ENCODE data around the gene CBX7. TPM values are rescaled to one million over a fixed set of nuclear protein-coding genes. Genes with fewer than 3 reads are reported as not detected.

CBX7 gene
- total and polyA plus RNA-seq, 2 experiments from 2014 or later: 2.6 to 11.5 TPM

DNA sequence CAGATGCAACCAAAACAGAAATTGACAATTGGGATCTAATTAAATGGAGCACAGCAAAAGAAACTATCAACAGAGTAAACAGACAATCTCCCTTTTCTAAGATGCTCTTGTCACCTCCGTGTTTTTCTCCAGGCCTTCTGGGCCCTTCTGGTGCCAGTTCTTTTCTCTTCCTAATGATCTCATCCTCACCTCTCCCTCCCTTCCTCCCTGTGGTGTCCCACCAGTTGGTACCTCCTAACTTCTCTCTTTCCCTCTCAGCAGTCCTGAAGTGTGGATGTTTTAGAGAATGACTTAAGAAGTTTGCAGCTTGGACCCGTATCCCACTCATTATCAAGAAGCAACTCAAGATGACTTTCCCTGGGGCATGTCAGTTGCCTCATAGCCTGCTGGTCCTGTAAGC lies 49.0 kb downstream of the CBX7 start:
- no peaks in the 10 kb centered on the region for H3K9me3 Mint-ChIP-seq
- Histone ChIP-seq H3K4me1 (ENCODE audit: insufficient read depth) (peaks cover 6% of the 10 kb centered on the region; the same call in 1 of the 2 replicates), H3K9me2 (ENCODE audit: insufficient read depth) (no peaks in the 10 kb centered on the region), H2AFZ (no peak overlapping the region), H3K27ac (ENCODE audit: low read depth) (no peak overlapping the region), H3K27me3 (ENCODE audit: insufficient read depth) (no peaks in the 10 kb centered on the region), H3K4me2 (no peak overlapping the region), H3K4me3 (no peak overlapping the region), H3F3A (replicated peaks; ENCODE audit: low read depth) (no peaks in the 10 kb centered on the region), H3K36me3 (ENCODE audit: insufficient read depth) (no peaks in the 10 kb centered on the region), H3K79me2 (replicated peaks; ENCODE audit: insufficient read depth) (no peaks in the 10 kb centered on the region), H4K20me1 (replicated peaks; ENCODE audit: insufficient read depth) (no peaks in the 10 kb centered on the region)
- H3K27me3 Mint-ChIP-seq (ENCODE audit: insufficient read depth, low read depth, poor library complexity): peaks cover 6% of the 10 kb centered on the region
- no peak overlapping the region for H3K27ac Mint-ChIP-seq
- TF ChIP-seq, protein P1, sequence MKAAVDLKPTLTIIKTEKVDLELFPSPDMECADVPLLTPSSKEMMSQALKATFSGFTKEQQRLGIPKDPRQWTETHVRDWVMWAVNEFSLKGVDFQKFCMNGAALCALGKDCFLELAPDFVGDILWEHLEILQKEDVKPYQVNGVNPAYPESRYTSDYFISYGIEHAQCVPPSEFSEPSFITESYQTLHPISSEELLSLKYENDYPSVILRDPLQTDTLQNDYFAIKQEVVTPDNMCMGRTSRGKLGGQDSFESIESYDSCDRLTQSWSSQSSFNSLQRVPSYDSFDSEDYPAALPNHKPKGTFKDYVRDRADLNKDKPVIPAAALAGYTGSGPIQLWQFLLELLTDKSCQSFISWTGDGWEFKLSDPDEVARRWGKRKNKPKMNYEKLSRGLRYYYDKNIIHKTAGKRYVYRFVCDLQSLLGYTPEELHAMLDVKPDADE (IDR thresholded peaks at IDR 0.05): no peak
- no peak for TF ChIP-seq ZNF331 (CRISPR knock-in tag; IDR thresholded peaks at IDR 0.05; ENCODE audit: low read depth)
- TF ChIP-seq, protein P2, sequence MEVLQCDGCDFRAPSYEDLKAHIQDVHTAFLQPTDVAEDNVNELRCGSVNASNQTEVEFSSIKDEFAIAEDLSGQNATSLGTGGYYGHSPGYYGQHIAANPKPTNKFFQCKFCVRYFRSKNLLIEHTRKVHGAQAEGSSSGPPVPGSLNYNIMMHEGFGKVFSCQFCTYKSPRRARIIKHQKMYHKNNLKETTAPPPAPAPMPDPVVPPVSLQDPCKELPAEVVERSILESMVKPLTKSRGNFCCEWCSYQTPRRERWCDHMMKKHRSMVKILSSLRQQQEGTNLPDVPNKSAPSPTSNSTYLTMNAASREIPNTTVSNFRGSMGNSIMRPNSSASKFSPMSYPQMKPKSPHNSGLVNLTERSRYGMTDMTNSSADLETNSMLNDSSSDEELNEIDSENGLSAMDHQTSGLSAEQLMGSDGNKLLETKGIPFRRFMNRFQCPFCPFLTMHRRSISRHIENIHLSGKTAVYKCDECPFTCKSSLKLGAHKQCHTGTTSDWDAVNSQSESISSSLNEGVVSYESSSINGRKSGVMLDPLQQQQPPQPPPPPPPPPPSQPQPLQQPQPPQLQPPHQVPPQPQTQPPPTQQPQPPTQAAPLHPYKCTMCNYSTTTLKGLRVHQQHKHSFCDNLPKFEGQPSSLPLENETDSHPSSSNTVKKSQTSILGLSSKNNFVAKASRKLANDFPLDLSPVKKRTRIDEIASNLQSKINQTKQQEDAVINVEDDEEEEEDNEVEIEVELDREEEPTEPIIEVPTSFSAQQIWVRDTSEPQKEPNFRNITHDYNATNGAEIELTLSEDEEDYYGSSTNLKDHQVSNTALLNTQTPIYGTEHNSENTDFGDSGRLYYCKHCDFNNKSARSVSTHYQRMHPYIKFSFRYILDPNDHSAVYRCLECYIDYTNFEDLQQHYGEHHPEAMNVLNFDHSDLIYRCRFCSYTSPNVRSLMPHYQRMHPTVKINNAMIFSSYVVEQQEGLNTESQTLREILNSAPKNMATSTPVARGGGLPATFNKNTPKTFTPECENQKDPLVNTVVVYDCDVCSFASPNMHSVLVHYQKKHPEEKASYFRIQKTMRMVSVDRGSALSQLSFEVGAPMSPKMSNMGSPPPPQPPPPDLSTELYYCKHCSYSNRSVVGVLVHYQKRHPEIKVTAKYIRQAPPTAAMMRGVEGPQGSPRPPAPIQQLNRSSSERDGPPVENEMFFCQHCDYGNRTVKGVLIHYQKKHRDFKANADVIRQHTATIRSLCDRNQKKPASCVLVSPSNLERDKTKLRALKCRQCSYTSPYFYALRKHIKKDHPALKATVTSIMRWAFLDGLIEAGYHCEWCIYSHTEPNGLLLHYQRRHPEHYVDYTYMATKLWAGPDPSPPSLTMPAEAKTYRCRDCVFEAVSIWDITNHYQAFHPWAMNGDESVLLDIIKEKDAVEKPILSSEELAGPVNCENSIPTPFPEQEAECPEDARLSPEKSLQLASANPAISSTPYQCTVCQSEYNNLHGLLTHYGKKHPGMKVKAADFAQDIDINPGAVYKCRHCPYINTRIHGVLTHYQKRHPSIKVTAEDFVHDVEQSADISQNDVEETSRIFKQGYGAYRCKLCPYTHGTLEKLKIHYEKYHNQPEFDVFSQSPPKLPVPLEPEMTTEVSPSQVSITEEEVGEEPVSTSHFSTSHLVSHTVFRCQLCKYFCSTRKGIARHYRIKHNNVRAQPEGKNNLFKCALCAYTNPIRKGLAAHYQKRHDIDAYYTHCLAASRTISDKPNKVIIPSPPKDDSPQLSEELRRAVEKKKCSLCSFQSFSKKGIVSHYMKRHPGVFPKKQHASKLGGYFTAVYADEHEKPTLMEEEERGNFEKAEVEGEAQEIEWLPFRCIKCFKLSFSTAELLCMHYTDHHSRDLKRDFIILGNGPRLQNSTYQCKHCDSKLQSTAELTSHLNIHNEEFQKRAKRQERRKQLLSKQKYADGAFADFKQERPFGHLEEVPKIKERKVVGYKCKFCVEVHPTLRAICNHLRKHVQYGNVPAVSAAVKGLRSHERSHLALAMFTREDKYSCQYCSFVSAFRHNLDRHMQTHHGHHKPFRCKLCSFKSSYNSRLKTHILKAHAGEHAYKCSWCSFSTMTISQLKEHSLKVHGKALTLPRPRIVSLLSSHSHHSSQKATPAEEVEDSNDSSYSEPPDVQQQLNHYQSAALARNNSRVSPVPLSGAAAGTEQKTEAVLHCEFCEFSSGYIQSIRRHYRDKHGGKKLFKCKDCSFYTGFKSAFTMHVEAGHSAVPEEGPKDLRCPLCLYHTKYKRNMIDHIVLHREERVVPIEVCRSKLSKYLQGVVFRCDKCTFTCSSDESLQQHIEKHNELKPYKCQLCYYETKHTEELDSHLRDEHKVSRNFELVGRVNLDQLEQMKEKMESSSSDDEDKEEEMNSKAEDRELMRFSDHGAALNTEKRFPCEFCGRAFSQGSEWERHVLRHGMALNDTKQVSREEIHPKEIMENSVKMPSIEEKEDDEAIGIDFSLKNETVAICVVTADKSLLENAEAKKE (CRISPR knock-in tag; IDR thresholded peaks at IDR 0.05): no peak
- TF ChIP-seq ZNF114 (CRISPR knock-in tag; IDR thresholded peaks at IDR 0.05): no peak
- TF ChIP-seq NANOG (IDR thresholded peaks at IDR 0.05; ENCODE audit: borderline replicate concordance): no peak
- no peak for TF ChIP-seq CREB1 (CRISPR knock-in tag; IDR thresholded peaks at IDR 0.05; ENCODE audit: low read depth)
- TF ChIP-seq POLR2AphosphoS5 (IDR thresholded peaks at IDR 0.05; ENCODE audit: low read depth): no peak
- ATAC-seq: no peak
- no peaks in the 10 kb centered on the region for H3K36me3 Mint-ChIP-seq (ENCODE audit: low read depth)
- H3K4me1 Mint-ChIP-seq: peaks cover 20% of the 10 kb centered on the region
- H3K4me3 Mint-ChIP-seq: no peak overlapping the region
- no peak for DNase-seq (ENCODE audit: low spot score)

All from GM23338 (cell line).